Skin epidermis (tissue), 12 donors: Measurements from ENCODE around the gene GALNT9.

Experiments used
- H3K27ac ChIP-seq, 21 experiments: fragments of 200-600 bp; sonication (generic) in 11 of 21; one replicate each; pipeline ENCODE4 v1.5.0; 2020; ENCODE audit warnings: mild to moderate bottlenecking in 3 of 21, inconsistent platforms in 2 of 21, moderate library complexity in 2 of 21
- H3K4me3 ChIP-seq, 7 experiments: fragments of 200-600 bp; sonication (generic) in 2 of 7; one replicate each; pipeline ENCODE4 v1.5.0; 2020; ENCODE audit warnings: inconsistent platforms in 2 of 7, mild to moderate bottlenecking in 2 of 7, moderate library complexity in 1 of 7

The GALNT9 gene

GRCh38 chr12:132345561-132346200, 16.3 kb upstream of the GALNT9 start:
- Histone ChIP-seq H3K27ac (no peak overlapping the region), H3K4me3 (no peak overlapping the region)

GRCh38 chr12:132345126-132345525, 15.7 kb upstream of the GALNT9 start:
- no peak overlapping the region for H3K27ac ChIP-seq
- H3K4me3 ChIP-seq: no peak overlapping the region

GRCh38 chr12:132344601-132345000, 15.2 kb upstream of the GALNT9 start:
- no peak overlapping the region for H3K4me3 ChIP-seq
- H3K27ac ChIP-seq: no peak overlapping the region

GRCh38 chr12:132344181-132344580, 14.8 kb upstream of the GALNT9 start:
- H3K4me3 ChIP-seq: no peak overlapping the region
- H3K27ac ChIP-seq: no peak overlapping the region

- no peak overlapping the region for H3K27ac ChIP-seq
Observed at GRCh38 chr12:132343294-132344004, 14.1 kb upstream of the GALNT9 start.

GRCh38 chr12:132342251-132343227, 13.2 kb upstream of the GALNT9 start:
- Histone ChIP-seq H3K27ac (no peak overlapping the region), H3K4me3 (no peak overlapping the region)

More at GRCh38 chr12:132343294-132344004, 14.1 kb upstream of the GALNT9 start:
- H3K4me3 ChIP-seq: no peak overlapping the region

GRCh38 chr12:132341318-132342050, 12.1 kb upstream of the GALNT9 start:
- no peak overlapping the region for H3K4me3 ChIP-seq
- no peak overlapping the region for H3K27ac ChIP-seq

GRCh38 chr12:132340266-132341035, 11.1 kb upstream of the GALNT9 start:
- H3K27ac ChIP-seq: no peak overlapping the region
- H3K4me3 ChIP-seq: no peak overlapping the region

- Histone ChIP-seq H3K4me3 (no peak overlapping the region), H3K27ac (no peak overlapping the region)
Observed at GRCh38 chr12:132339856-132340255, 10.5 kb upstream of the GALNT9 start.

- H3K27ac ChIP-seq: no peak overlapping the region
- no peak overlapping the region for H3K4me3 ChIP-seq
Observed at GRCh38 chr12:132338781-132339180, 9.4 kb upstream of the GALNT9 start.

- Histone ChIP-seq H3K4me3 (no peak overlapping the region), H3K27ac (no peak overlapping the region)
Observed at GRCh38 chr12:132338311-132338710, 8.9 kb upstream of the GALNT9 start.

- Histone ChIP-seq H3K4me3 (no peak overlapping the region), H3K27ac (no peak overlapping the region)
Observed at GRCh38 chr12:132337557-132337956, 8.2 kb upstream of the GALNT9 start.

GRCh38 chr12:132336451-132337413, 7.3 kb upstream of the GALNT9 start:
- no peak overlapping the region for H3K4me3 ChIP-seq
- H3K27ac ChIP-seq: no peak overlapping the region

GRCh38 chr12:132335179-132335756, 5.9 kb upstream of the GALNT9 start:
- no peak overlapping the region for H3K4me3 ChIP-seq
- H3K27ac ChIP-seq: no peak overlapping the region

GRCh38 chr12:132333766-132334165, 4.4 kb upstream of the GALNT9 start:
- Histone ChIP-seq H3K27ac (no peak overlapping the region), H3K4me3 (no peak overlapping the region)

GRCh38 chr12:132333273-132333672, 3.9 kb upstream of the GALNT9 start:
- H3K4me3 ChIP-seq: no peak overlapping the region
- H3K27ac ChIP-seq: no peak overlapping the region

GRCh38 chr12:132330549-132330881, 1.1 kb upstream of the GALNT9 start:
- no peak overlapping the region for H3K4me3 ChIP-seq

More at GRCh38 chr12:132330549-132330881, 1.1 kb upstream of the GALNT9 start:
- H3K27ac ChIP-seq: no peak overlapping the region
